GM19099 (cell line): ENCODE measurements around the gene SCN3A.

Source experiments
- POLR2A ChIP-seq: IDR thresholded peaks from 3 replicates; pipeline ENCODE4 v1.6.1; 2011; ENCODE audit warnings: low read depth; ENCODE audit not compliant: insufficient read length; ENCODE audit errors: extremely low read depth

The SCN3A gene

DNA sequence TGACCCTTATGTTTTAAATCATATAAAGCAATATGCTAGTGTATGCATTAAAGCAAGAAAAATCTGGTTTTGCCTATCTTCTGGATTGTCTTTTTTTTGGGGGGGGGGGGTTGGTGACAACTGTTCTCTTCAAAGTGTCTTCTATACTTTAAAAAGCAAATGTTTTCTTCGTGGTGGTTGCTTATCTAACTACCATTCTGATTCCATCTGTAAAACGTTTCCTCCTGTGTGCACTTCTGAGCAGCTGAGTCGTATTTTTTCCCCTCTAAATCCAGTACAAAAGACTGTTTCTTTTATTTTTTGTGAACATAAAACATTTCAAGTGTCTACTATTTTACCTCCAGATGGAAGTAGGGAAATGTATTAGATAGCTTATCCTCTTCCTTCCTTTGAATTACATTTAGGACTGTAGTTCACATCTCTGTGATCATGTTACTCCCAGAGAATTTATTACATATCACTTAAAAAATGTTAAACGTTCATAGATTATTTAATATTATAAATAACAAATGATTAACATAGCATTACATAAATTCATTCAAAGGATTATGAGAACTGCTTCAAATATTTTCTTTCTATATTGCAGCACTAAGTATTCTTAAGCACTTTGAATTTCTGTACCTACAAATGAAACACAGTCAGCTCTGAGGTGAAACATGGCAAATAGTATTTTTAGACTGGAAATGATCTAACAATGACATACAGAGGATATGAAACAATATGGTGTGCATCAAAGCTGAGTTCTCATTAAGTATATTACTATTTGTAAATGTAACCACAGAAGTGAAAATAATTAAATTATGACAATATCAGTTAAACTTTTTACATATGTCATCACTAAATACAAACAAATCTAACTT, 56.4 kb downstream of the SCN3A start:
- no peak for TF ChIP-seq POLR2A

GRCh38 chr2:165144315-165144714, 59.5 kb downstream of the SCN3A start:
- TF ChIP-seq POLR2A: no peak

- no peak for TF ChIP-seq POLR2A
These were observed 62.1 kb downstream of the SCN3A start for GRCh38 chr2:165141601-165142354.

- no peak for TF ChIP-seq POLR2A
These were observed 77.6 kb downstream of the SCN3A start for GRCh38 chr2:165126244-165126643.

DNA sequence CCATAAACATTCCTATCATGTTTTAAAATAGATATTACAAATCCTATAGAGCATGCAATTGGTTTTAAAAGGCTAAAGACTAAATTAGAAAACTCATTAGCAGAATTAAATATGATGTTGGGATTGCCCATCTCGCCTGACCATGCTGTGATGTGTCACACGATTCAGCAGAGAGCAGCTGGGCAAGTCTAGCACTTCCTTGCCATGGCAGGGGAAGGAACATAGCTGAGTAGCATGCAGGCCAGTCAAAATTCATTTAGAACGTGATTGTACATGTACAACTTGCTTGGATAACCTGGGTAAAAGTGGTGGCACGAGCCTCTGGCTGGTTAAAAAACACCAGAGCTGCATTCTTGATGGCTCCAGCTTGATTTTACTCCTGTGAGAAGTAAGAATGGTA, 81.3 kb downstream of the SCN3A start:
- no peak for TF ChIP-seq POLR2A

- no peak for TF ChIP-seq POLR2A
These were observed 82.9 kb downstream of the SCN3A start for GRCh38 chr2:165120740-165121467.

- no peak for TF ChIP-seq POLR2A
These were observed 88.6 kb downstream of the SCN3A start for GRCh38 chr2:165115258-165115657.

- TF ChIP-seq POLR2A: no peak
These were observed 89.4 kb downstream of the SCN3A start for GRCh38 chr2:165114346-165114939.

DNA sequence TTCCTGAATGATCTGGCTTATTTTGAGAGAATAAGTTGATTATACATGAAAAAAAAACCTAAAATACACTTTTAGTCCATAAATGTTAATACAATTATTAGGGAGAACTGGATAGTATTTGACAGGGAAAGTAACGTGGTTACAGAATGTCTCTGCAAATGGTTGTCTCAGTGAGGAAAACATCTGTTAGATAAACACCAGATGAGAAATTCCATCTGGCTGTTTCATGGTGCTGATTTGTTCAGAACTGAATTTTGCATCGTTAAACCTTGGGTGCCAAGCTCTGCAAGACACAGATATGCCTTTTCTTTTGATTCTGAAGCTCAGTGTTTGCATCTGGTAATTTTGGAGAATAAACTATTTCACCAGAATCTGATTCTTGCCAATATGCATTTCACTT, 90.4 kb downstream of the SCN3A start:
- TF ChIP-seq POLR2A: no peak

GRCh38 chr2:165112789-165113188, 91.1 kb downstream of the SCN3A start:
- no peak for TF ChIP-seq POLR2A

DNA sequence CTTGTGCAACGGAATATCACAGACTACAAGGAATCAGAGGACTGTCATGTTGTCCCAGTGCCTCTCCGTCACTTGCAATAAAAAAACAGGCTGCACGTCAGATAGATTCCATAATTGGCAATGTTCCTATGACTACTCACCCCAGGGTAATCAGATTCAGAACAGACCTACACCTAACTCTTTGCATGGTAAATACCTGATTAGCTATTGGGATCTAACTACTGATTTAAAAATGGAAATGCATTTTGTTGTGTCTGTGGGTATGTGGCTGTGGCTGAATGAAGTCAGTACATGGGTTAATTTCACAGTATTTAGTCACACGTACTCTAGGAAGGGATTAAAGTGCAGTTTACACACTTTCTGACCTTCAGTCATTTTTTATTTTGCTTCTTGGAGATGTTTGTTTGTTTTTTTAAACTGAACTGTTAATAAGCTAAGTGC, 91.7 kb downstream of the SCN3A start:
- no peak for TF ChIP-seq POLR2A

DNA sequence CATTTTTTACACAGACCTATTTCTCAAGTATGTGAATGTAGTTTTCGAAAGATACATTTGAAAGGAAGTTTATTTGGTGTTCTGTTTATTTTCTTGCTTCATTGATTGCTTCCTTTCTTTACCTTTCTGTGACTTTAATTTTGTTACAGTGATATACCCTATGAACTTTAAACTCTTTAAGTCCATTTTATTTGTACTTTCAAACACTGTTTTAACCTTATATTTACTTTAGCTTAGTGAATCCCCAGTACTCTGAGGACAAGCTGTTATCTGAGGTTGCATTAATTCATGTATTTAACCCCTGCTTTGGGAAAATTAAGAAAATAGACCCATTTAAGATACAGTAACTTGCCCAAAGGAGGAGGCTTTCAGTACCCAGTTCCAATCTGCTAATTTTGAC, 93.5 kb downstream of the SCN3A start:
- no peak for TF ChIP-seq POLR2A

- no peak for TF ChIP-seq POLR2A
These were observed 93.9 kb downstream of the SCN3A start for GRCh38 chr2:165109915-165110314.

DNA sequence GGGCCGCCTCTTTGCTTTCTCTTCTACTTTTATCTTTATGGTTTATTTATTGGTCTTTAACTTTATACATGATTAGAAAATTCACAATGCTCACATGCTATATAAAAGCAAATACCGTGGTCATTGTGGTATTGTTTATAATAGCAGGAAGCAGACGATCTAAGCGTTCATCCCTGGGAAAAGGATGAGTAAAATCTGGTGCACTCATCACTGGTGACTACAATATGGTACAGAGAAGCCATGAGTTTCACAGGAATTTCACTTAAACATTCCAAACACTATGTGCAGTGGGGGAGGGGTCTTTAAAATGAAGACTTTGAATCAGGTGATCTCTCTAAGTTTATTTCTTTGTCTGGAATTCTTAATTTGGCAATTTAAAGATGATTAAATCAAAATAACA, 97.9 kb downstream of the SCN3A start:
- TF ChIP-seq POLR2A: no peak

DNA sequence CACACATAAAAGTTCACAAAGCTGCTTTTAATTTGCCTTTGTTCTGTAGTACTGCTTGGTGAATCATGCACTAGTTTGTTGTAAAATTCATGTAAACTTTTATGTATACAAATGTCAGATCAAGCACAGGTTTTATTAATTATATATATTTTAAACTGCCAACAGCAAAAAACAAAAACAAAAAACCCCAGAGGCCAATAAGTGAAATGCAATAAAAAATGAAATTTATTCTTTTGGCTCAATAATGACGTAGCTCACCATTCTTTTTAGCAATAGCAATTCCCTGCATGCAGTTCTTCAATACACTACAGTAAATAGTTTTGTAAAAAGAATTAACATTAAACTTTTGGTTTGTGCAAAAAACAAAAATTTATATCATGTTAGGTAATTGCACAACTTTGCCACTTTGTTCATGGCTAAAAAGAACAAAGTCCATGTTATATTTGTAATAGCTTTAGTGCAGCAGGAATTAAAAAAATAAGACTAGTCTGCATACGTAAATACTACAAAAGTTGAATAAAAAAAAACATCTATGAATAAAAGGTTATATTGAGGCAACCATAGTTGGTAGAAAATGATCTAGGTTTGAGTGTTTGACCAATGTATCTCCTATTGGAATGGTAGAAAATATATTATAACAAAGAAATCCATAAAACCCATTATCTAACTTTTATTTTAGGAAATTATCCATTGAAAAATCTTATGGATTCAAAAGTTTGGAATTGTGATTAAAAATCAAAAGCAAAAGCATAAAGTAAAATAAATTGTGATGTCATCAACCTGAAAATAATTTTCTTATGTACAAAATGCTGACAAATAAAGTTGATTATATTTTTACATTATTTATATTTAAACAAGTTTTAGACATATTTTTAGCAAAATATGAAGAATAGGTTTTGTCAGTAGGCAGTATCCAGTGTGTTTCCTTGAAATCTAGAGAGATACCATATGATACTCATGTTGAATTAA, 115.6 kb downstream of the SCN3A start:
- no peak for TF ChIP-seq POLR2A

DNA sequence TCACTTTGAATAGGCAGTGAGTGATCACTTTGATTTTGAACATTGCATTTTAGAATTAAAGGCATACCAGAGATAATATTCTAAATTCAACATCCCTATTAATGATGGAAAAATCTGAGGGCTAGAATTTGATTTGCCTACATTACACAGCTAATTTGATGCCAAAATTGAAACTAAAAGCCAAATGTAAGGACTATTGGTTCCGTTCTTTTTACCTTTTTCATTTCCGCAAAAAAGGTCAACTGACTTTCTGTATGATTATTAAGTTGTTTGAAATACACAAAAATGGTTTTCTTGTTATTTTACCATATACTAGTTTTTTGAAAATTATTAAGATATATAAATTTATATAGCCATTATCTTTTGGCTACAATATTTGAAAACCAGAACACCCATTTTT, 117.5 kb downstream of the SCN3A start:
- no peak for TF ChIP-seq POLR2A
